Measurements from ENCODE around the gene TSR1.

Gene TSR1

GRCh38 chr17:2336215-2336851, at the start of gene TSR1:
Gene TSR1, minus strand, starts transcription at chr17:2336457. Its CDS starts 30 bp downstream, at chr17:2336427.
- peak; percentile 93 to 96 (median 94) for DNase-seq

DNA sequence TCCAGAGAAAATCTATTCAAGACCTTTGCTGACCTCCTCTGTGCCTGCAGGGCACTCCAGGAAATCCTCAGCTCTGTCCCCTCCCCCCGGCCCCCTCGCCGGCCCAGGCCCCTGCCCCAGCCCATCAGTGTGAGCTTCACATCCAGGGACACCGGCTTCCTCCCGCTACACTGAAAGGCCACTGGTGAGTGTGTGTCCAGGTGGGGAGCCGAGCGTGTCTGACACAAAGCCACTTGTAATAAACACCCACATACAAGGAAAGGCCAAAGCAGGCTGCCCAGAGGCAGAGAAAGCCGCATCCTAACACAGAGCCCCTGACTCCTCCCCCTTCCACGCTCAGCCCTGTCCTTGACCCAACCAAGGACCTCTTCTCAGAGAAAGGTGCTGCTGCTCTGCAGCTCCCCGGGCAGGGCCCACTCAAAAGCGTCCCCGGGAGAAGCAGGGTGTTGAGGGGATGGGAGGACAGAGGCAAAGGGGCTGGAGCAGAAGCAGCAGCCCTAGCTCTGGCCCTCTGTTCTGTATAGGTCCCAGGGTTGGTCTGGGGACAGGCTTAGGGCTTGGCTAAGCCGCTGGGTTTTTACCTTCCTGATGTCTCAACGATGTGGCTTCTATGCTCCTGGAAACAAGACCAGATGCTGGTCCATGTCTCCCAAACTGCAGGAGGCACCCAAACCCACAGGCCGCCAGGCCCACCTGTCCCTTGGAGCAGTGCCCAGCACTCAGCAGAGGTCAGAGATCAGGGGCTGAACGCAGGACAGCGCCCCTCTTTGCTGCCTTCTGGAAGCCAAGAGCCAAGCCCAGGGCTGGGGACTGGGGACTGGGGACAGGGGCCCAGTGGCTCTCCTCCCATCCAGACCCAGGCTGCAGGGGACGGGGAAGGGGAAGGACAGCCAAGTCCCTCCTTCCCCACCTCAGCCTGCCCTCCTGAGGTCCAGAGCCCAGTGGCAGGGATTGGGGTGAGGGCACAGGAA, 49.3 kb upstream of the TSR1 start:
- no peak for DNase-seq

GRCh38 chr17:2384439-2385127, 48.3 kb upstream of the TSR1 start:
- no peak for DNase-seq

DNA sequence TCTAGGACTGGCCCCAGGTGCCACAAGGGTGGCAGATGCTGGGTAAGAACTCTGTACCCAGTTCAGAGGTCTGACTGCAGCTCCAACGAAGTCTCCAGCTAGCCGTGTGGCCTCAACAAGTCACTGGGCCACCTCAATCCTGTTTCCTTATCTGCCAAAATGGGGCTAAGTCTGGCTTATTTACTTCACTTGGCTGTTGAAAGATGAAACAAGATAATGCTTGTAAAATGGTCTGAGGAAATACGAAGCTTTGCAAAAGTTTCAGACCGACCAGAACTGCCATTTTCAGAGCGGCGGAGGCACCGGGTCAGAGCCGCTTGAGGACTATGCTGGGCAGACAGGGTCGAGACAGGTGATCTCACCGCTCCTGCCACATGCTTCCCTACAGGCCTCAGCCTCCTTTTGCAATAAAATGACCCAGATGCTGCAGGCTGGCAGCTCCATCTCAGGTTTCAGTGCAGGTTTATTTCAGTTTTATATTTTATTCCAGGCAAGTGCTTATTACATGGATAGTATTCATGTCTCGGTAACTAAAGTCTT, 47.4 kb upstream of the TSR1 start:
- no peak for DNase-seq

- no peak for DNase-seq
These were observed 44.8 kb upstream of the TSR1 start for GRCh38 chr17:2380950-2381649.

- DNase-seq, result no peak
These were observed 44.1 kb upstream of the TSR1 start for GRCh38 chr17:2380226-2380922.

DNA sequence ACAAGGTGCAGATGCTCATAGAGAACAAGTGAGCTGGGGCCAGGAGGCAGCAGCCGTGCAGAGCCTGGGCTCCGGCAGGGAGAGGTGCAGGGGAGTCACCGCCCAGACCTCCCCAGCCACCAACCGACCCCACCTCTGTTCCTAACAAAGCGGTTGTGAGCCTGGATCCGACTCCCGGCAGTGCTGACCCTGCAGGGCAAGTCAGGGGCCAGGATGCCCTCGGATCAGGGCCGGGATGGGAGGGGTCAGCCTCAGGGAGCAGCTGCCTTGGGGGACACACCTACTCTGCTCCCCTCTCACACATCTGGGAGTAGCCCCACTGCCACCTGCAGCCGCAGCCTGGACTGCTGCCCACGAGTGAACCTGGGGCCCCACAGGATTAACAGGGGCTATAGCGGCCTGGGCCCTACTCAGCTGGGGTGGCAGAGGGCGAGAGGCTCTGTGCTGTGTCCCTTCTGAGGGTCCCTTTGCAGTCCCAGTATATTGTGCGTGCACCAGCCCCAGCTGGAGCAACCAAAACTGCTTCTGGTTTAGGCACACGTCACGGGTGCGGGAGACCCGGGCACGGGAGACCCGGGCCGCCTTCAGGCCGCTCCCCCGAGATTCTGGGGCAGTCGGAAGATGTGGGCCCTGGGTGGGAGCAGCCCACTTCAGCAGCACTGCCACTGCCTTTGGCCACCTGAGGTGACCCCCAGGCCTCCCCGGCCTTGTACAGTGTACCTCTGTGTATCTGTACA, 43.4 kb upstream of the TSR1 start:
- DNase-seq, result no peak

GRCh38 chr17:2378905-2379304, 42.6 kb upstream of the TSR1 start:
- no peak for DNase-seq

- no peak for DNase-seq
These were observed 41.4 kb upstream of the TSR1 start for GRCh38 chr17:2377659-2378058.

DNA sequence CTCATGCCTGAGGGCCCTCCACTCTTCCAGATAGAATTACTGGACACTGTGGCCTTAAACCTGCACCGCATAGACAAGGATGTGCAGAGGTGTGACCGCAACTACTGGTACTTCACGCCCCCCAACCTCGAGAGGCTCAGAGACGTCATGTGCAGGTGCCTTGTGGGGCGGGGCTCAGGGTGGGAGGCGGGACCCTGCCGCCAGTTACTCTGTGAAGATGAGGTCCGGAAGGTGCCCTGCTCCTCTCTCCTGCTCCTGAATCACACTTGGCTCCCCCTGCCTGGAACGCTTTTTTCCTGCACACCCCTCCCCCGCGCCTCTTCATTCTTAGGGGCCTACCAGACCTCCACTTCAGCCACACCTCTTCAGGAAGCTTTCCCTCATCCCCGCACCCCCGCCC, 39.9 kb upstream of the TSR1 start:
- no peak for DNase-seq

- DNase-seq, result no peak
These were observed 39.1 kb upstream of the TSR1 start for GRCh38 chr17:2375406-2375805.

DNA sequence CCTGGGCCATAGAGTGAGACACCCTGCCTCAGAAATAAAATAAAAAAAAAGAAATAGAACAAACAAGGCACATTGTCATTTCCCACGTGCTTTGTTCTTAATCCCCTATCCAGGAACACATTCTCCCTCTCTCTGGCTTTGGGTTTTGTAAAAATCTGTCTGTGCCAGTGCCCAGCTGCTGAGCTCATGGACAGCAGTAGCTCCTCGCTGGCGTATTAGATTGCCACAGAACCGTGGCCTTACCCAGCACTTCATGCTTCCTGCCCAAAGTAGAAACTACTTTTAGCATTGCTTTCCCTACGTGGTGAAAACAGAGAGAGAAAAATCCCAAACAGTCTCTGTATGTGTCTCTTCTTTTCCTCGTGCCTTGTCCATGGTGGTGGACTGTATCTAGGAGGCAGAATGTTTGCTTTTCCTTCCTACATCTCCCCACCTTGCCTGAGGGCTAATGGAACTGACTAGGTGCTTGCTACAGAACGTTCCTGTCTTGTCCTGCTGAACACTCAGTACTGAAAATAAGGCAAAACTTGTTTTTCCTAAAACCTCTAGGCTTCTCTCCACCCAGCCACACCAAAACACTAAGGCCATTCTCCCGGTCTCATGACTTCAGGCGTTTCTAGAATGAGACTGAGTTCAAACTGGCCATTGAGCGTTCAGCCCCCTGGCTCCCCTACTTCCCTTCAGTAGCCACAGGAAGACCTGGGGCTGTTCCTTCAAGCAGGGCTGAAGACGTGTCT, 38.5 kb upstream of the TSR1 start:
- DNase-seq, result no peak

GRCh38 chr17:2373179-2373578, 36.9 kb upstream of the TSR1 start:
- no peak for DNase-seq

DNA sequence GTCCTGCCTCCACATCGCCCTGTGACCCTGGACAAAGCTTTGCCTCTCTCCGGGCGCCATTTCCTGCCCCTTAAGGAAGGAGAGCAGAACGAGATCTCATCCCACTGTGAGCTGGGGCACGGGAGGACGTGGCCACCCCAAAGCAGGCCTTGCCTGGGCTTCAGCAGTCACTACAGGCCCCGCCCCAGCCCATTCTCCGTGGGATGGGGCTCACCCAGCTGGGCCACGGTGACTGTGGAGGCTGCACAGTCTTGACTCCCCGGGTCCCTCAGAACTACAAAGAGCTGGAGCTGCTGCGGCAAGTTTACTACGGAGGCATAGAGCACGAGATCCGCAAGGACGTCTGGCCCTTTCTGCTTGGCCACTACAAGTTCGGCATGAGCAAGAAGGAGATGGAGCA, 36.4 kb upstream of the TSR1 start:
- DNase-seq, result no peak

- DNase-seq, result no peak
These were observed 35.9 kb upstream of the TSR1 start for GRCh38 chr17:2372180-2372579.

- no peak for DNase-seq
These were observed 35.2 kb upstream of the TSR1 start for GRCh38 chr17:2371183-2372130.

GRCh38 chr17:2370211-2370589, 33.9 kb upstream of the TSR1 start:
- no peak for DNase-seq

DNA sequence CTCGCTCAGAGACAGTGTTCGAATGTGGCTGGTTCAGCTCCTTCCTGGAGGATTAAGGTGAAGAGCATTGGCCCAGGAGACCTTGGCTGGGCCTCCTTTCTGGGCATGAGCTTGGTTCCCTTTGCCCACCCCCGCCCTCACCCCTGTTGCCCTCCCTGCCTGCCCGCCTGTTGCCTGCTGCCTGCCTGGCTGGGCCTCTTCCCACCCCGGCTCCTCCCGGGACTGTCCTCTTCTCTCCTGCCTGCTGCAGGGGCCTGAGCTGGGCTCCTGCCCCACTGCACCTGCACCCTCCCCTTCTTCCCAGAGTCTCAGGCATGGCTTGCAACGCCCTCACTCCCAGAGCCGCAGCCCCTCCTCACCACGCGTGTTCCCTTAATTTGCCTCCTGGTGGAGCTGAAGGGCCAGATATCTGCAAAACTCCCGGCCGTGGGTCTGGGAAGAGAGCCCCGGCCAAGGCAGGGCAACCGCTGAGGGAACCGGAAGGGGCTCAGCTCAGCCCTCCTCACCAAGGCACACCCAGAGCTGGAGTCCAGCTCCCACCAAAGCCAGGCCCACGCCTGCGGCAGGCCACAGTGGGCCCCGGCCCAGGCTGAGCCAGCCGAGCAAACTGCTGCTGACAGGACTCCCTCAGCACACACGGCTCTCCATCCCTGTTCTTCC, 33.4 kb upstream of the TSR1 start:
- no peak for DNase-seq

DNA sequence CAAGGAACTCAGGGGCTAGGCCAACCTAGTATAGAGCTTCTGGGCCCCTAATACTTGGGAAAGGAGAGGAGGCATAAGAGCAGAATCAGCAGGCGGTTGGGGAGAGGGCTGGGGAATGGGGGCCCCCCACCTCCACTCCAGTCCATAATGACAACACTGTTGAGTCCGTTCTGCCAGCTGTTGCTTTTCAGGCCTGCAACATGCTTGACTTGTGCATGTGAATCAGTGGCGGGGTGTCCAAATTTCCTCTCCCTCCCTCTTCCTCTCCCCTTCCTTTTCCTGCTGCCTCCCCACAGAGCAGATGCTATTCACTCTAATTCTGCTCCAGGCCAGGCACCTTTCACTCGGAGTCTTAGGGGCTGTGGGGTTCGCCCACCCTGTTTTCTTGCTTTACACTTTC, 32.8 kb upstream of the TSR1 start:
- DNase-seq, result no peak

Data from suppressor macrophage treated with lipopolysaccharide for 1 hour (primary cell).